T-helper 1 cell treated with Interleukin-12 subunit alpha and Interleukin-12 subunit beta and Interleukin-4 antibody, amounts not matched to agents 30 μg/mL and 1 μg/mL, for 36 hours (primary cell): ENCODE results near the gene GTF2F1.
A peak's percentile ranks its signal among the peaks of the same experiment; 100 is the strongest.
"Not testable (repeated sequence)": the region's sequence is repeated elsewhere in the genome, so short reads cannot be mapped to it uniquely, and the experiment has no call there.

Experiments used
- H3K27ac Mint-ChIP-seq: one replicate; pipeline ENCODE4 v1.8.0; 2021; ENCODE audit warnings: mild to moderate bottlenecking, mixed read lengths
- H3K27me3 Mint-ChIP-seq: one replicate; pipeline ENCODE4 v1.8.0; 2021; ENCODE audit warnings: low read depth, mixed read lengths
- H3K36me3 Mint-ChIP-seq: one replicate; pipeline ENCODE4 v1.8.0; 2021; ENCODE audit warnings: low read depth, mixed read lengths
- H3K4me1 Mint-ChIP-seq: one replicate; pipeline ENCODE4 v1.8.0; 2021; ENCODE audit warnings: low read depth, mixed read lengths
- H3K4me3 Mint-ChIP-seq: one replicate; pipeline ENCODE4 v1.8.0; 2021; ENCODE audit warnings: mild to moderate bottlenecking, moderate library complexity, mixed read lengths
- H3K9me3 Mint-ChIP-seq: one replicate; pipeline ENCODE4 v1.8.0; 2021; ENCODE audit warnings: mixed read lengths

Gene GTF2F1

GRCh38 chr19:6379744-6380143, 13.2 kb downstream of the GTF2F1 start:
- no peaks in the 10 kb centered on the region for H3K27me3 Mint-ChIP-seq

GRCh38 chr19:6378486-6378885, 14.5 kb downstream of the GTF2F1 start:
- Mint-ChIP-seq H3K9me3 (no peaks in the 10 kb centered on the region), H3K27ac (no peak overlapping the region), H3K36me3 (peaks cover 20% of the 10 kb centered on the region)

More at GRCh38 chr19:6379744-6380143, 13.2 kb downstream of the GTF2F1 start:
- Mint-ChIP-seq H3K27ac (no peak overlapping the region), H3K9me3 (no peaks in the 10 kb centered on the region), H3K36me3 (peaks cover 20% of the 10 kb centered on the region), H3K4me1 (no peaks in the 10 kb centered on the region), H3K4me3 (no peak overlapping the region)

GRCh38 chr19:6378041-6378440, 14.9 kb downstream of the GTF2F1 start:
- H3K4me1 Mint-ChIP-seq, result peaks cover 6% of the 10 kb centered on the region
- H3K36me3 Mint-ChIP-seq, result peaks cover 20% of the 10 kb centered on the region
- no peak overlapping the region for H3K4me3 Mint-ChIP-seq
- no peaks in the 10 kb centered on the region for H3K9me3 Mint-ChIP-seq
- no peak overlapping the region for H3K27ac Mint-ChIP-seq
- no peaks in the 10 kb centered on the region for H3K27me3 Mint-ChIP-seq

More at GRCh38 chr19:6378486-6378885, 14.5 kb downstream of the GTF2F1 start:
- no peaks in the 10 kb centered on the region for H3K27me3 Mint-ChIP-seq
- no peak overlapping the region for H3K4me3 Mint-ChIP-seq
- peaks cover 4% of the 10 kb centered on the region for H3K4me1 Mint-ChIP-seq

GRCh38 chr19:6376512-6377190, 16.3 kb downstream of the GTF2F1 start:
- Mint-ChIP-seq H3K27me3 (no peaks in the 10 kb centered on the region), H3K4me3 (no peak overlapping the region), H3K27ac (no peak overlapping the region), H3K4me1 (peaks cover 10% of the 10 kb centered on the region), H3K9me3 (no peaks in the 10 kb centered on the region), H3K36me3 (peaks cover 23% of the 10 kb centered on the region)

GRCh38 chr19:6375411-6376010, 17.5 kb downstream of the GTF2F1 start, which contains the start of gene PSPN:
TSS of gene PSPN (minus strand) at chr19:6375933. CDS start at chr19:6375849, 84 bp downstream.
- no peaks in the 10 kb centered on the region for H3K27me3 Mint-ChIP-seq
- H3K36me3 Mint-ChIP-seq, result peaks cover 15% of the 10 kb centered on the region
- no peak within 1 kb of the TSS for H3K4me3 Mint-ChIP-seq
- no peak within 1 kb of the TSS for H3K27ac Mint-ChIP-seq
- no peaks in the 10 kb centered on the region for H3K9me3 Mint-ChIP-seq
- H3K4me1 Mint-ChIP-seq, result peaks cover 10% of the 10 kb centered on the region

- Mint-ChIP-seq H3K36me3 (peaks cover 10% of the 10 kb centered on the region), H3K4me1 (peaks cover 11% of the 10 kb centered on the region), H3K9me3 (no peaks in the 10 kb centered on the region), H3K27me3 (no peaks in the 10 kb centered on the region), H3K27ac (no peak overlapping the region), H3K4me3 (no peak overlapping the region)
Measured at GRCh38 chr19:6374711-6375410, 18.1 kb downstream of the GTF2F1 start.

- no peaks in the 10 kb centered on the region for H3K9me3 Mint-ChIP-seq
- peaks cover 13% of the 10 kb centered on the region for H3K36me3 Mint-ChIP-seq
- H3K4me3 Mint-ChIP-seq, result no peak overlapping the region
- peaks cover 12% of the 10 kb centered on the region for H3K4me1 Mint-ChIP-seq
- H3K27me3 Mint-ChIP-seq, result no peaks in the 10 kb centered on the region
- no peak overlapping the region for H3K27ac Mint-ChIP-seq
Measured at GRCh38 chr19:6374161-6374709, 18.7 kb downstream of the GTF2F1 start.

GRCh38 chr19:6373813-6374108, 19.2 kb downstream of the GTF2F1 start:
- peak overlapping the region; percentile 86 for H3K4me3 Mint-ChIP-seq
- peaks cover 12% of the 10 kb centered on the region for H3K4me1 Mint-ChIP-seq
- H3K9me3 Mint-ChIP-seq, result no peaks in the 10 kb centered on the region
- peak overlapping the region; percentile 91 for H3K27ac Mint-ChIP-seq
- H3K27me3 Mint-ChIP-seq, result no peaks in the 10 kb centered on the region
- peaks cover 17% of the 10 kb centered on the region for H3K36me3 Mint-ChIP-seq

GRCh38 chr19:6373096-6373812, 19.7 kb downstream of the GTF2F1 start:
- peak overlapping the region; percentile 86 for H3K4me3 Mint-ChIP-seq
- peaks cover 12% of the 10 kb centered on the region for H3K4me1 Mint-ChIP-seq
- H3K27me3 Mint-ChIP-seq, result no peaks in the 10 kb centered on the region
- peaks cover 14% of the 10 kb centered on the region for H3K36me3 Mint-ChIP-seq
- H3K9me3 Mint-ChIP-seq, result no peaks in the 10 kb centered on the region
- H3K27ac Mint-ChIP-seq, result peak overlapping the region; percentile 91

- no peaks in the 10 kb centered on the region for H3K27me3 Mint-ChIP-seq
- H3K36me3 Mint-ChIP-seq, result peaks cover 16% of the 10 kb centered on the region
Measured at GRCh38 chr19:6372594-6373095, 20.3 kb downstream of the GTF2F1 start, which contains the start of gene ALKBH7. TSS of gene ALKBH7 (plus strand) at chr19:6372794. CDS start at chr19:6372821, 27 bp downstream.

GRCh38 chr19:6364353-6364752, 28.6 kb downstream of the GTF2F1 start:
- Mint-ChIP-seq H3K27ac (peak overlapping the region; percentile 52), H3K9me3 (no peaks in the 10 kb centered on the region), H3K27me3 (no peaks in the 10 kb centered on the region), H3K4me3 (no peak overlapping the region), H3K36me3 (peaks cover 37% of the 10 kb centered on the region), H3K4me1 (peaks cover 6% of the 10 kb centered on the region)

More at GRCh38 chr19:6372594-6373095, 20.3 kb downstream of the GTF2F1 start, which contains the start of gene ALKBH7:
- H3K27ac Mint-ChIP-seq, result peak within 1 kb of the TSS; percentile 91
- peak within 1 kb of the TSS; percentile 86 for H3K4me3 Mint-ChIP-seq
- H3K9me3 Mint-ChIP-seq, result no peaks in the 10 kb centered on the region
- H3K4me1 Mint-ChIP-seq, result peaks cover 12% of the 10 kb centered on the region

GRCh38 chr19:6362351-6362801, 30.6 kb downstream of the GTF2F1 start:
- H3K36me3 Mint-ChIP-seq, result peaks cover 28% of the 10 kb centered on the region
- no peaks in the 10 kb centered on the region for H3K27me3 Mint-ChIP-seq
- no peaks in the 10 kb centered on the region for H3K9me3 Mint-ChIP-seq
- H3K4me1 Mint-ChIP-seq, result peaks cover 6% of the 10 kb centered on the region
- H3K27ac Mint-ChIP-seq, result peak overlapping the region; percentile 99
- peak overlapping the region; percentile 99 for H3K4me3 Mint-ChIP-seq

GRCh38 chr19:6362027-6362350, 31.0 kb downstream of the GTF2F1 start:
- peak overlapping the region; percentile 99 for H3K27ac Mint-ChIP-seq
- peaks cover 26% of the 10 kb centered on the region for H3K36me3 Mint-ChIP-seq
- H3K9me3 Mint-ChIP-seq, result no peaks in the 10 kb centered on the region
- peaks cover 6% of the 10 kb centered on the region for H3K4me1 Mint-ChIP-seq
- peak overlapping the region; percentile 99 for H3K4me3 Mint-ChIP-seq
- no peaks in the 10 kb centered on the region for H3K27me3 Mint-ChIP-seq

- Mint-ChIP-seq H3K4me3 (peak overlapping the region; percentile 51), H3K27ac (peak overlapping the region; percentile 89), H3K36me3 (peaks cover 21% of the 10 kb centered on the region)
- H3K27me3 Mint-ChIP-seq, H3K9me3 Mint-ChIP-seq, H3K4me1 Mint-ChIP-seq: not testable (repeated sequence)
Measured at GRCh38 chr19:6360857-6361216, 32.1 kb downstream of the GTF2F1 start.
